Right cardiac atrium (tissue), 5 donors: ENCODE measurements around the gene PRMT7. TPM values are rescaled to one million over a fixed set of nuclear protein-coding genes. Genes with fewer than 3 reads are reported as not detected.

ENCODE experiments used
- ATAC-seq, 2 donors: fragments of 200-7000 bp; cut with Tn5 transposase; one replicate each; pipeline versions ENCODE4 v1.8.0 to v1.9.1; 2020; ENCODE audit warnings: moderate library complexity in 2 of 2, mild to moderate bottlenecking in 1 of 2
- DNase-seq, 3 donors: peaks; one replicate each; pipeline ENCODE4 v3.0.0-alpha.2; 2020
- H3K27ac ChIP-seq: one replicate; pipeline ENCODE4 v1.5.1; 2013; ENCODE audit warnings: mild to moderate bottlenecking, low read length, control low read depth, moderate library complexity
- H3K27me3 ChIP-seq: one replicate; pipeline ENCODE4 v1.6.1; 2013; ENCODE audit not compliant: control insufficient read depth, insufficient read depth
- H3K4me1 ChIP-seq: one replicate; pipeline ENCODE4 v1.6.1; 2013; ENCODE audit warnings: low read length; ENCODE audit not compliant: control insufficient read depth, insufficient read depth
- H3K4me3 ChIP-seq: one replicate; pipeline ENCODE4 v1.5.1; 2013; ENCODE audit warnings: low read length, control low read depth
- H3K9me3 ChIP-seq: one replicate; pipeline ENCODE4 v1.6.1; 2013; ENCODE audit warnings: low read length; ENCODE audit not compliant: control insufficient read depth
- WGBS: extraction: QIAGEN DNeasy Blood & Tissue Kit; methylation state at CpG from one replicate; pipeline ENCODE4 v1.1.7; 2013; 5-methylcytosine and 5-hydroxymethylcytosine counted together
- intact Hi-C, 4 donors: fragments of 100-400 bp; cut with DNase I; formaldehyde crosslinking; loops; one replicate each; pipeline versions ENCODE4 v1.11.0 to v1.14.0; 2022 to 2023
- long read RNA-seq, 4 donors: library from polyadenylated mRNA; unstranded; transcript quantifications; one replicate each; pipeline ENCODE4 v2.0.0, GENCODE V29; 2020 to 2021
- polyA plus RNA-seq: library from polyadenylated mRNA; stranded (reverse); fragments of 200-250 nt; gene quantifications from one replicate; pipeline ENCODE4 v1.2.3, GENCODE V29; 2013
- total RNA-seq, 4 donors: library from RNA; stranded (reverse); fragmentation: NEBNext Ultra II Directional; extraction: Animal tissue kit (Norgen Biotek cat#: 25700); gene quantifications; one replicate each; pipeline ENCODE4 v1.2.1, GENCODE V29; 2021
- donor health status: healthy with polysubstance abuse.
- donor health status: DM: no; HTN: yes; CAD: no.
- donor health status: DM: no; HTN: no; CAD: no.
- donor health status: DM: no; HTN: yes; CAD: no; lungs with severe emphysema.
- donor health status: DM: yes; HTN: yes; CAD: no.

Gene PRMT7
- 10 to 100 TPM; 20.8 to 34.7 (median 32.2) TPM for total RNA-seq
- 34.5 TPM for polyA plus RNA-seq
- long read RNA-seq, donor 1, partial matches to known transcripts: 10 of 67 reads
- long read RNA-seq, donor 1, other reads (novel, unspliced or antisense): 57 of 67 reads
- long read RNA-seq, donor 2, partial matches to known transcripts: 3 of 30 reads
- long read RNA-seq, donor 2, other reads (novel, unspliced or antisense): 27 of 30 reads
- long read RNA-seq, donor 3, partial matches to known transcripts: 18 of 160 reads
- long read RNA-seq, donor 3, other reads (novel, unspliced or antisense): 138 of 160 reads
- long read RNA-seq, donor 4, partial matches to known transcripts: 5 of 28 reads
- long read RNA-seq, donor 4, other reads (novel, unspliced or antisense): 23 of 28 reads

GRCh38 chr16:68310774-68311511, at the start of gene PRMT7, which contains the start of gene SLC7A6OS:
TSS of gene PRMT7 (plus strand) at chr16:68311019. CDS start at chr16:68315980, 4,961 bp downstream.
TSS of gene SLC7A6OS (minus strand) at chr16:68310946. CDS start at chr16:68310926, 20 bp downstream.
- peaks cover 11% of the 10 kb centered on the region for H3K4me1 ChIP-seq
- intact Hi-C loops: loop anchor here in 3 of 4 donors (5.0 kb wide), 1 partner anchor 49 kb away; the partner anchor contains the start of gene SLC7A6 (in 3 of the 3)
- DNase-seq: peak; percentile 92 to 96 (median 95)
- H3K27me3 ChIP-seq: no peaks in the 10 kb centered on the region
- WGBS: under 1% methylated on average over 62 of the region's 62 CpGs
- H3K9me3 ChIP-seq: no peaks in the 10 kb centered on the region
- peak; percentile 100 for ATAC-seq
- H3K4me3 ChIP-seq: peak within 1 kb of the TSS; percentile 87
- H3K27ac ChIP-seq: peak within 1 kb of the TSS; percentile 77

GRCh38 chr16:68263559-68264127, 47.2 kb upstream of the PRMT7 start:
- WGBS: 35% methylated on average over 11 of the region's 11 CpGs
- Histone ChIP-seq H3K4me3 (peak overlapping the region; percentile 70), H3K9me3 (no peaks in the 10 kb centered on the region), H3K27ac (peak overlapping the region; percentile 87), H3K4me1 (no peaks in the 10 kb centered on the region), H3K27me3 (no peaks in the 10 kb centered on the region)
- intact Hi-C loops: loop anchor here (5.0 kb wide), 2 partner anchors 49 to 64 kb away; partner anchors contain the start of genes PRMT7 (in 3 of the 4) and SLC7A6OS (in 3 of the 4)
- DNase-seq (no peak), ATAC-seq (no peak)

DNA sequence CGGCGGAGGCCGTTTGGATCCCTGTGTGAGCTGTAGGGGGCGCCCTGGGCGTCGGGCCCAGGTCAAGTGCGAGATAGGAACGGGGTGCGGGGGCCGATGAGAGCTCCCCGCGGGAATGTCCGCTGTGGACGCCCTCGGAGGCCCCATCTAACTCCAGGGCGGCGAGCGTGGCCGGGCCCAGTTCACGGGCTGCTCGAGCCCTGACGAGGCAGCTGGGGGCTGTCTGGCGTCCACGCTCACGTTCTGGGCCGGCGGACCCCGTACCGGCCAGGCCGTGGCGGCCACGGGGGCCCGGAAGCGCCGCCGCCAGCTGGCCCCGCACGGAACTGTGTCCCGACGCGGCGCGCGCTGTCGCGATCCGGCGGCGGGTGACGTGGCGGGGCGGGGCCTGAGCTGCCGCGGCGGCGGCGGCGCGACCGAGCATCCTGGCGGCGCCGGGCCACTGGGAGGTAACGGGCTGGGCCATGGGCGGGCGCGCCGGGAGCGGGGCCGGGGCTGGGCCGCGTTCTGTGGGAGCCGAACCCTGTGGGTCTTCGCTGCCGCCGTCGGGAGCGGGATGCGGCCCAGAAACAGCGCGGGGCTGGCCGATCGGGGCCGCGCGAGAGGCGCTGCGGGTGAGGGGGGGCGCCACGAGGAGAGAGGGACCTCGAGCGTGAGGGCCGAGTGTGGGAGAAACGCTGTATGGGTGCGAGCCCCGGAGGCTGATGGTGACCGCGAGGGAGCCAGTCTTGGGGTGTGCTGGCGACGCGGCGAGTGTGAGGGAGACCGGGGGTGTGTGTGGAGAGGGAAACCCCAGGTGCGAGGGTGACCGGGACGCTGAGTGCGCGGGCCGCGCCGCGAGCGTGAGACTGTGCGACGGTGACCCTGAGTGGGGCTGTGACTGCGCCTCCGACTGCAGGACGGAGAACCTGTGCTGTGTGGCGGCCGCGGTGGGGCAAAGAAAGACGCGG, 46.4 kb upstream of the PRMT7 start, which contains the start of gene SLC7A6:
Gene SLC7A6 (plus strand): TSS at position 399 of the 950 bp plus-strand sequence. CDS start 10,201 bp downstream, outside the sequence.
- Histone ChIP-seq H3K27ac (peak within 1 kb of the TSS; percentile 87), H3K9me3 (no peaks in the 10 kb centered on the region), H3K27me3 (no peaks in the 10 kb centered on the region), H3K4me3 (peak within 1 kb of the TSS; percentile 70), H3K4me1 (no peaks in the 10 kb centered on the region)
- under 1% methylated on average over 123 of the region's 123 CpGs for WGBS
- peak; percentile 81 to 91 (median 91) for DNase-seq
- intact Hi-C loops: loop anchor here (5.0 kb wide), 2 partner anchors 48 to 63 kb away; partner anchors contain the start of genes PRMT7 (in 3 of the 4) and SLC7A6OS (in 3 of the 4)
- peak; percentile 82 for ATAC-seq

DNA sequence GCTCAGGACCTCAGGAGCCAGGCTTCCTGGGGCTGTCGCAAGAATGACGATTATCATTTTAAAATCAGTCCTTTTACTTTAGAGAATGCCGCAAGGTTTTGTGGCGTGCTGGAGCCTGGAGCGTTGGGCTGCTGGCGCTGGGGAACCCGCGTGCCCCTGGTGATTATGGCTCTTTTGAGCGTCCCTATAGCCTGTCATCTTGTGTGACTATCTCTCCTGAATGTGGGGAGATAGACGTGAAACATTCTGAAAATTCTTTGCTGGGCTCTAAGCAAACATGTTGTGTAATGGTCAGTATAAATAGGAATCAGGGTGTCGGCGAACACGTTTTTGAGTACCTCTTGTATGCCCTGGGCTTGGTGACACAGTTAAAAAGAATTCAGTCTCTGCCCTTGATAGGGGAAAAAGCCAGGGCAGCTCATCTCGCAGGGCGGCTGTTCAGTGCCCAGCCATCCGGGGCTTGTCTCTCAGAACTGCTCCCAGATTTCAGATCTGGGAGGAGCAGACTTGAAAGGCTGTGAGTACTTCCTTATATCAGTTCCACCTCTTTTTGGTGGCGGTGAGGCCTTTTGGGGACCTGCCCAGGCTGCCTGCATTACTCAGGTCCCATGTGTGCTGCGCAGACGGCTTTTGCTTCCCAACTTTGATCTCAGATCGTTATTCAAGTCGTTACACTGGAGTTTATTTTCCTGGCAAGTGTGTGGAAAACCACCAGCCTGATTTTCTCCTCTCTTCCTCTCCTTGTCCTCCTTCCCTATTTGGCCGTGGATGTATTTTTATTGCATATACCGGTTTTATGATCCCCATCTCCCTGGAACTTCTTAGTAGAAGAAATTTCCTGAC, 45.5 kb upstream of the PRMT7 start:
- WGBS: 5% methylated on average over 23 of the region's 23 CpGs
- H3K27me3 ChIP-seq: no peaks in the 10 kb centered on the region
- no peaks in the 10 kb centered on the region for H3K9me3 ChIP-seq
- peak overlapping the region; percentile 70 for H3K4me3 ChIP-seq
- peak; percentile 59 to 80 (median 76) for DNase-seq
- intact Hi-C loops: no loop called here
- H3K4me1 ChIP-seq: peaks cover 3% of the 10 kb centered on the region
- ATAC-seq: peak; percentile 74 to 77
- H3K27ac ChIP-seq: peak overlapping the region; percentile 87

- Histone ChIP-seq H3K27ac (peak overlapping the region; percentile 30), H3K27me3 (no peaks in the 10 kb centered on the region), H3K4me1 (peaks cover 12% of the 10 kb centered on the region), H3K4me3 (no peak overlapping the region), H3K9me3 (no peaks in the 10 kb centered on the region)
- 69% methylated on average over 6 of the region's 6 CpGs for WGBS
- DNase-seq: no peak
- no peak for ATAC-seq
- intact Hi-C loops: no loop called here
Observed at GRCh38 chr16:68267612-68268405, 43.0 kb upstream of the PRMT7 start.

- Histone ChIP-seq H3K27ac (no peak overlapping the region), H3K9me3 (no peaks in the 10 kb centered on the region), H3K4me3 (no peak overlapping the region), H3K4me1 (peaks cover 19% of the 10 kb centered on the region), H3K27me3 (no peaks in the 10 kb centered on the region)
- ATAC-seq (no peak), DNase-seq (no peak)
- 95% methylated on average over 4 of the region's 4 CpGs for WGBS
- intact Hi-C loops: no loop called here
Observed at GRCh38 chr16:68269793-68270192, 41.0 kb upstream of the PRMT7 start.

DNA sequence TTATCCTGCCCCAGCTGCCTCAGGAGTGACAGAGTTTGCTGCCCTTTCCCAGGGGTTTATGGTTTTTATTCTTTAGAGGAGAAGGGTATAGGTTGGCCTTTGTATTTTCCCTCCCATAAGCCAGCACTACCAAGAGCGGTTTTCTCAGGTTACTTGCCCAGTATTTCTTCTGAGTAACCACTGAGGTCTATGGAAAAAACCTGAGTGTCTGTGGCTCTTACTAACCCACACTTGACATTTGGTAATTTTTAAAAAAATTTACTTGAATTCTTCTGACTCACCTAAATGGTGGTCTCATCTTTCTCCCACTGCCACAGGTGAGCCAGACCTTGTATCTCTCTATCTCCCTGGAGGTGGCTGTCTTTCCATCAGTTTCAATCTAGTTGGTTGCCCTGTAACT, 40.5 kb upstream of the PRMT7 start:
- WGBS: 0% methylated on average over 1 of the region's 1 CpG
- no peak for ATAC-seq
- H3K27ac ChIP-seq: no peak overlapping the region

DNA sequence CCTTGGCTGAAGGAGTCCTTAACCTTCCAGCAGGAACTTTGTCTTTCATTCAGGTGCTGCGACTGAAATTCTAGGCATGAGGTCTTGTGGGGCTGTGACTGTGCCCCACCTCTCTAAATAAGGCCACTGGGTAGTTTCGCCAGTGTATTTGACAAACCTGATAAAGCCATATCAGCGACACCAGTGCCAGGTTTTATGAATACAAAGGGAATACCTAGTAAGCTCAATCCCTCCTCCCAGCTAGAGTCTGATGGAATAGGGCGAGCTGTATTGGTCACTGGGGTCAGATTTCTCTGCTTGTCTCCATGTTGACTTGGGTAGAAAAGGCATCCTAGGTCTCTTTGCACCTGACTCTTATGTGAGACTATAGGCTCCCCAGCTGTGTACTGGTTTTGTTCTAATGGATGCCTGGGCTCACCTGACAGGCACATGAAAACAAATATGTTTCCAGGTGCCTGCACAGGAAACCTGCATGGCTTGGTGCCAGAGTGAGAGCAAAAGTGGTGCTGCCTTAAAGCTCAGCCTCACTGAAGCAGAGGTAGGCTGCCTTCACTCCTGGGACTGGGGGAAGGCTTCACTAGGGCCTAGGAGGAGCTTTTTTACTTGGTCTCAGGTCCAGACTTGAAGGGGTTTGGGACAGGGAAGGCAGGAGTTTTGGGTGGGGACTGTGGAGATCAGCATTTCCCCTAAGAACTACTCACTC, 38.2 kb upstream of the PRMT7 start:
- ATAC-seq (no peak), DNase-seq (no peak)
- H3K27me3 ChIP-seq: no peaks in the 10 kb centered on the region
- no peak overlapping the region for H3K4me3 ChIP-seq
- 76% methylated on average over 4 of the region's 4 CpGs for whole genome bisulfite sequencing
- H3K4me1 ChIP-seq: peaks cover 19% of the 10 kb centered on the region
- H3K27ac ChIP-seq: peak overlapping the region; percentile 7
- intact Hi-C loops: no loop called here
- H3K9me3 ChIP-seq: no peaks in the 10 kb centered on the region

More for the DNA sequence above, 40.5 kb upstream of the PRMT7 start:
- peaks cover 19% of the 10 kb centered on the region for H3K4me1 ChIP-seq
- intact Hi-C loops: no loop called here
- no peaks in the 10 kb centered on the region for H3K27me3 ChIP-seq
- H3K9me3 ChIP-seq: no peaks in the 10 kb centered on the region
- no peak overlapping the region for H3K4me3 ChIP-seq
- no peak for DNase-seq
